Measurements from ENCODE around the gene NFIC. TPM values are rescaled to one million over a fixed set of nuclear protein-coding genes. Genes with fewer than 3 reads are reported as not detected.

The NFIC gene
- total and polyA plus RNA-seq, 2 of the 4 experiments (the other 2 are of a cell fraction), result 21.9 to 32.1 TPM

- Histone ChIP-seq H2AK5ac (ENCODE audit: low read depth, low read length) (peak overlapping the region; percentile 97), H3K4me3 (ENCODE audit: insufficient read depth, low read depth, low read length) (peak overlapping the region; percentile 89), H3K36me3 (ENCODE audit: control insufficient read depth, insufficient read depth, low read length) (peaks cover 7% of the 10 kb centered on the region), H3K9me3 (ENCODE audit: control insufficient read depth, insufficient read depth, low read length) (no peaks in the 10 kb centered on the region), H3K4ac (ENCODE audit: low read depth, low read length) (peak overlapping the region; percentile 98), H2AFZ (replicated peaks; ENCODE audit: low read length, poor library complexity) (no peak overlapping the region), H3K14ac (replicated peaks; ENCODE audit: low read depth, low read length) (peak overlapping the region; percentile 96; the same call in 1 of the 2 replicates), H3K9ac (ENCODE audit: low read depth, low read length) (peak overlapping the region; percentile 78), H2BK20ac (ENCODE audit: low read depth, low read length) (no peak overlapping the region), H3K23ac (ENCODE audit: low read depth, low read length) (peak overlapping the region; percentile 94), H3K27me3 (ENCODE audit: control insufficient read depth, insufficient read depth, low read length) (no peaks in the 10 kb centered on the region), H2AK9ac (replicated peaks; ENCODE audit: low read depth, low read length, poor library complexity) (peak overlapping the region; percentile 78), H2BK120ac (ENCODE audit: low read depth, low read length) (no peak overlapping the region), H3K27ac (ENCODE audit: insufficient read depth, low read length) (peak overlapping the region; percentile 97), H3K56ac (ENCODE audit: extremely low read depth, insufficient read depth, low read length) (no peak overlapping the region; the same call in 1 of the 2 replicates), H3K79me1 (ENCODE audit: low read depth in 1 of 2, low read length in 2 of 2) (peaks cover under 1 to 59% of the 10 kb centered on the region in 2 experiments; a peak in 3 of 4 replicates), H3K18ac (ENCODE audit: low read depth, low read length) (no peak overlapping the region), H2BK15ac (ENCODE audit: low read depth, low read length) (no peak overlapping the region), H4K20me1 (ENCODE audit: insufficient read depth, low read length) (peaks cover 78% of the 10 kb centered on the region), H3K9me1 (ENCODE audit: insufficient read depth, low read length) (peaks cover 14% of the 10 kb centered on the region), H2BK5ac (ENCODE audit: low read depth, low read length, poor library complexity, severe bottlenecking) (peak overlapping the region; percentile 62), H4K8ac (ENCODE audit: low read depth in 2 of 2, low read length in 2 of 2) (peak overlapping the region; percentile 18 to 69; a peak in 2 of 4 replicates), H4K5ac (ENCODE audit: low read depth, low read length) (no peak overlapping the region), H3K4me1 (ENCODE audit: control insufficient read depth, insufficient read depth, low read length) (peaks cover 43% of the 10 kb centered on the region), H3K4me2 (ENCODE audit: low read depth, low read length) (peak overlapping the region; percentile 93), H4K91ac (ENCODE audit: insufficient read depth, low read depth, low read length) (peak overlapping the region; percentile 75; the same call in 1 of the 2 replicates)
- 27% methylated on average over 13 of the region's 14 CpGs; no CpG with 5 or more reads in 1 of the 2 experiments for WGBS, 2 experiments (ENCODE audit: extremely low coverage in 2 of 2, insufficient read length in 1 of 2)
- ChIA-PET POLR2A (ENCODE audit: unreplicated experiment) (no interaction called here), CTCF (interaction anchor here (0.5 kb wide), 1 partner anchor 10 kb away, joined by 4 read pairs; no protein-coding TSS in a partner anchor)
- TF ChIP-seq NFE2L2 (IDR thresholded peaks at IDR 0.05; ENCODE audit: low read depth, low read length), result no peak
- TF ChIP-seq MAZ (IDR thresholded peaks at IDR 0.05; ENCODE audit: borderline replicate concordance, low read depth, low read length), result peak; percentile 34; the same call in 1 of the 2 replicates
- no peak for TF ChIP-seq MAFK (IDR thresholded peaks at IDR 0.05; ENCODE audit: low read depth, low read length)
- TF ChIP-seq CEBPB (IDR thresholded peaks at IDR 0.05; ENCODE audit: low read depth, low read length), result no peak
- TF ChIP-seq CTCF (conservative IDR thresholded peaks at IDR 0.05; ENCODE audit: low read depth, low read length), result no peak
- in situ Hi-C loops (cut with MboI; ENCODE audit: low sequenced_read_pairs), result no loop called here
- dilution Hi-C loops (cut with HindIII; ENCODE audit: low sequenced_read_pairs, unreplicated experiment), result no loop called here
- no peak for DNase-seq
- no peak for ATAC-seq (ENCODE audit: low read depth)
- no TSS peak for BruUV-seq (replicated peaks)
- intact Hi-C loops (cut with micrococcal nuclease), result no loop called here
Measured at GRCh38 chr19:3370214-3370720, 3.9 kb downstream of the NFIC start.
